Epidermal melanocyte (primary cell): ENCODE measurements around the gene NF1.

ENCODE experiments used
- DNase-seq: peaks from one replicate; pipeline ENCODE4 v3.0.0; 2011; ENCODE audit warnings: low spot score; ENCODE audit not compliant: insufficient read length

The NF1 gene

DNA sequence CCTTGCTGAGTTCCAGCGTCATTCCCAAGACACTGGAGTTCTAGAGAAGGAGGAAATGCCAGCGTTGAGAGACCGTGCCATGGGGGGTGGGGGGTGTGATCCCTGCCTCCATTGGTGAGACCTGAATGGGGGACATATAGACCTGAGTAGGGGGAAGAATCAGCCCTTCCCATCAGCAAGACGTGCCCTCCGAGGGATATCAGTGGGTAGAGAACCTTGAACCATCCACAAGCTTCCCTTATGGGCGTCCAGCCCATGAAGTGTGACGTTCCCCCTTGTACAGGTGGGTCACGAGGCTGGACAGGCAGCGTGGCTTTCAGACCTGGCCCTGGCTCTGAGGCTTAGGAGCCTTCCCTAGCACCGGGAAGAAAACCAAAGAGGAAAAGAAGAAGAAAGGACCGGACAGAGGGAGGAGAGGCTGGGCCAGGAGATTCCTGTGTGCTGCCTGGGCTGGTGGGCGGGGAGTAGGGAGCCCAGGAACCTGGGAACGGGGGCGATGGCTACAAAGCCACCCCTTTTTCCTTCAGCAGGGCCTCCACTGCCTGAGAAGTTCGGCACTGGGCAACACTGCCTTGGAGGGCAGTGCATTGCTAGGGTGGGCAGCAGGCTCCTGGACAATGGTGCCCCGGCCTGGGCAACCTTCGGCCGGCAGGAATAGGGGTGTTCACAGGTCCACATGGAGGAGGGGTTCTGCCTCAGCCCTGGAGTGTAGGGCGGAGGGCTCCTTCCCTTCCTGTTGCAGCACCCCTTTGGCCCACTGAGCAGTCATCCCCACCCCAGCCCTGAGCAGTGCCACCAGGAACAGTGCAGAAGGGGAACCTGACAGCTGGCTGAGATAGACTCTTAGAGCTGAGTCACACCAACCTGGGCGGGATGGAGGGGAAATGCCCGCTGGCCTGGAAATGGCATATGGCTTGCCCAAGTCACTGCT lies 303.9 kb downstream of the NF1 start:
- DNase-seq: no peak

GRCh38 chr17:31400481-31400950 lies 305.7 kb downstream of the NF1 start:
- DNase-seq: no peak

GRCh38 chr17:31401456-31402254 lies 306.9 kb downstream of the NF1 start:
- DNase-seq: no peak

DNA sequence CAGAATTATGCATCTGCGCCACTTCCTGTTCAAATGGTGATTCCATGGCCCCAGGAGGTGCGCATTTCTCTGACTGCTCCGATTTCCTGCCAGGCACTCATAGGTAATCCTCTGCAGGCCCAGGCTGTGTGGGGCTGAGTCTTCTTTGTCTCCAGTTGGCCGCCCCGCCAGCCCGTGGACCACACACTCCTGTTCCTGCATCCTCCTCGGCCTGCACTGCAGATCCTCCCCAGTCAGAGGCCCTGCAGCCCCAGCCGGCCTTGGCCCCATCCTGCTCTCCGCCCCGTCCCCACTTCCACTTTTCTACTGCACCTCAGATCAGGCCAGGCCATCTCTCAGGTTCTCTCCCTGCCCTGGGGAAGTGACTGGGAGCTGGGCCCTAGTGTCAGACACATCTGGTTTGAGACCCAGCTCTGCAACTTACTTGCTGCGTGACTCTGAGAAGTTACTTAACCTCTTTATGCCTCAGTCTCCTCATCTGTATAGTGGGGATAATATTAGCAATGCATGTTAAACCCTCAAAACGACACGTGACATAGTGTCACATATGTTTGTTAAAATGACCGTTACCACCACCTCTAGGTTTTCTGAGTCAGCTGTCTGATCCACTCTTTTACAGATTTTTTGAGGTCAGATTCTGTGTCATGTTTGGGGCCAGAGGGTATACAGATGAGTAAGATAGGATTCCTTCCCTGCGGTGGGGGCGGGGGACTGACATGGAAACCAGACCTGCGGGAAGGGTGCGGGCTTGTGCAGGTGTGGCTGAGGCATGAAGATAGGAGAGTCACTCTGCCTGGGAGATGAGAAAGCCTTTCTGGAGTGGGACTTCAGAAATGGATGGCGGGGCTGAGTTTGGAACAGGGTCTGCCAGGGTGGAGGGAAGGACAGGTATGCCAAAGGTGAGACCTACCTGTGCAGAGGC lies 309.5 kb downstream of the NF1 start:
- no peak for DNase-seq

GRCh38 chr17:31405890-31406371 lies 311.2 kb downstream of the NF1 start:
- DNase-seq: no peak

DNA sequence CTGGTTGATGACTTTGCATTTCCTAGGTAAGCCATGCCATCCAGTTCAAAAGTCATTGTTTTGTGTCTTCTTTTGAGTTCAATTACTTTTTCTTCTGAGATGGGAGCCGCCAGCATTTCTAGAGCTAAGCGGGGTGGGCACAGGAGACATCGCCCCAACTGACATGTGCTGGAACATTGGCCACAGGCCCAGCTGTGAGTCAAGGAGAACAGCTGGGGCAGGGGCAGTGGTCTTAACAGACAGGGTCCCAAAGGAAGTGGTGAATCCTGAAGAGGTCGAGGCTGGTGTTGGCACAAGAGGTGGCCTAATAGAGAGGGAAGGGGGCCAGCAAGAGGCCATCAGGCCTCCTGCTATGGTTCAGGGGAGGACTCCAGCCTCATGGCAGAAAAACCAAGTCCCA lies 313.8 kb downstream of the NF1 start:
- no peak for DNase-seq

GRCh38 chr17:31411707-31412285 lies 317.0 kb downstream of the NF1 start:
- DNase-seq: no peak

- DNase-seq: no peak
Measured at GRCh38 chr17:31412511-31412910, 317.7 kb downstream of the NF1 start.

DNA sequence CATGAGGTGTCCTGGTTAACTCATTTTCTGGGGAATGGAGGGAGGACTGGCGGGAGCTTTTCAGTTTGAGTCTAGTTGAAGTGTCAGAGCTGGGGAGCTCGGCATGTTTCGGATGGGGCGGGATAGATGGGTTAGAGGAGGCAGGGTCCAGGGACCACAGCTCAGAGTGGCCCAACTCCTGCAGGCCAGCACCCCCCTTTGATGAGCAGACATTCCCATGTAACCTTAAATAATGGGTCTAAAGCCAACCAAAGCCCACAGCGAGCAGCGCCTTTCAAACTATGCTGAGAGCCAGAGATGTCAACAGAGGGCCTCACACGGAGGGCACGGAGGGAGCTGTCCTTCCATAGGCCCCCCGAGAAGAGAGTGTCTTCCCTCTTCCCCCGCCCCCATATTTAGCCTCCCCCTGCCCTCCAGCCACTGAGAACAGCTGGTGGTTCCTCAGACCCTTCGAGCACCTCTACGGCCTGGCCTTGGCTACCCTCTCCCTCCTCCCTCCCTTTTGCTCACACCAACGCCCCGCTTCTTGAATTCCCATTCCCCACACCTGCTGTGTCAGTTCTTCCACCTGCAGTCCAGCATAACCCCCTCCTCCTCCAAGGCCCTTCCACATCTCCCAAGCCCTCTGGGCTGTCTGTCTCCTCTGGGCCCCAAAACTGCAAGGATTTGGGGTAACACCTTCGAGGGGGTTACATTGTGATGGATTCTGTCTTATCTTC lies 318.5 kb downstream of the NF1 start:
- DNase-seq: no peak

DNA sequence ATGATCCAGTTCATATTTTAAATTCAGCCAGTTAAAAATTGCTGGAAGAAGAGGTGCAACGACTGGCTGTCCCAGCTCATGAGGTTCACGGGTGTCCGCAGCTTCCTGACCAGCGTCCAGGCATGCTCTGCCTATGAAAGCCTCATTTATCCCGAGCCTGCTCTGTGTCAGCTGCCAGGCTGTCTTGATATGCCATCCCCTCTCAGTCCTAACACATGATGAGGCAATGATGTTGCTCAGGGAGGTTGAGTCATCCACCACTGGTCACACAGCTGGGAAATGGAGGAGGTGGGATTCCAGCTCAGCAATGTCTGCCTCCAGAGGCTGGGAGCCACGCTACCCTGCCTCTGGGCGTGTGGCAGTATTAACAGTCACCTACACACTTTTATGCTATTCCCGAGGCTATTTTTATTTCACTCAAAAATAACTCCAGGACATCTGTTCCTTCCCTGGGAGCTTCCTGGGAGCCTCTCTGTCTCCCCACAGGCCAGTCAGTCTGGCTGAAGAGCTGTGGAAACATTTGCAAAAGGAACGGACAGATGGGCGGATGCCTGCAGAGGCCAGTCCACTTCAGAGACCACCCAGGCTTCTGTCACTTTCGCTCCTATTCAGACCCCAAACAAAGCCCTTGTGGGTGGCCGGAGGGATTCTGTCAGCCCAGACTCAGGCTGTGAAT lies 319.2 kb downstream of the NF1 start:
- DNase-seq: peak; percentile 82

- no peak for DNase-seq
Measured at GRCh38 chr17:31414550-31414918, 319.8 kb downstream of the NF1 start.

GRCh38 chr17:31415004-31415454 lies 320.3 kb downstream of the NF1 start:
- DNase-seq: no peak

DNA sequence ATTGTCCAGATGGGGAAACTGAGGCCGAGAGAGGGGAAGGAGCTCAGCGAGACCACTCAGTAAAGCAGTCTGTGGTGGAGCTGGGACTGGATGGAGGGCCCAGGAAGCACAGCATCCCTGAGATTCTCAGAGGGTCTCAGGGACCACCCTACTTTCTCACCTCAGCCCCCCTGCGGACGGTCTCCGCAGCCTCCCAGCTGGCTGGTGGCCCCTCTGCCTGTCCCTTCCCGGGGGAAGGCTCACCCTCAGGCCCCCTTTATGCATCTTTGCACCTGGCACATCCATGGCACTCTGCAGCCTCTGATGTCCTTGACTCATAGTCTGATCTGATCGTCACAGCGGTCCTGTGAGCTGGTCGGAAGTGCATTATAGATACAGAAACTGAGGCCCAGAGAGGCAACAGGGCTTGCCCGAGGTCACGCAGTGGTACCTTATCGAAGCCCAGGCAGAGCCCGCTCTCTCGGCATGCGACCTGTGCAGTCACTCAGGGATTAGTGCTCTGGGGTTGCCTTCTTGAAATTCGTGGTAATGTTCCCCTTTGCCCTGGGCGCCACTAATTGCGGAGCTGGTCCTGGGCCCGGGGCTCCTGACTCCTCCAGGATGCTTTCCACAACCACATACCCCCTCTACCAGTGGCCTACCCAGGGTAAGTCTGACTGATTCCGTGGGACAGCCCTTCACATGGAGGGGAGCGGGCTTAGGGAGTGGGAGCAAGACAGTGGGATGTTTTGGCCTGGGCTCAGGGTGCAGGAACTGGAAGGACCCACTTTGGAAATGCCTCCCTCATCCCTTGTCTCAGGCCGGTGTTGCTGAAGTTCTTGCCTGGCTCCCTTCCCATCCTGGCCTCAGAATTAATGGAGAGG lies 321.1 kb downstream of the NF1 start:
- no peak for DNase-seq

GRCh38 chr17:31416503-31416923 lies 321.7 kb downstream of the NF1 start:
- DNase-seq: no peak

DNA sequence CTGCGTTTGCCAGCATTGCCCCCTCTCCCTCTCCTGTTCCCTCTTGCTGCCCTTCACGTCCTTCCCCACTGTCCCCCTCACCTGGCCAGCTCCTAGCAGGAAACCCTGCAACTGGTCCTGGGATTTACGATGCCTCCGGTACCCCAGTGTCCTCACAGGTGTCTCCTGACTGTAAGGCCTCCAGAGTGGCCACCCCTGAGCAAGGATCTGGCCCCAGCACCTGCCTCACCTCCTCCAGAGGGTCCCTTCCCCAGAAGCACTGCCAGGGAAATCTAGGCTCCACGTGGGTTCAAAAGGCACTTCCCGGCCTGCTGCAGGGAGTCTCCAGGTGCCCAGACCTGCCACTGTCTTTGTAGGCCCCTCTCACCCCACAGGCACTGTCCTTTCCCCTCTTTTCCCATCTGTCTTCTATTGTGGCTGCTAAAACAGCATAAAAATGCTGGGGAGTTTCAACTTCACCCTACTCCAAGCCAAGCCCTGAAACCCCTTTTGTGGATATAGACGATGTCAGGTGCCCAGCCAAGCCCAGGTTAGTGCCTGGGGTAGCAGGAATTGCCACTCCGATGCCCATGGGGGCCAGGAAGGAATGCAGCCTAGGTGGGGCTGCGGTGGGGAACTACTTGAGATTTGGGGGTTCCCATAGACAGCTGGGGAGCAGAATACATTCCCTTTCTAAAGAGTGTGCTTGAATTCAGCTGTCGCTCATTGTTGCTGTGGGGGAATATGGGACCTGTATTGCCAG lies 322.4 kb downstream of the NF1 start:
- DNase-seq: no peak

DNA sequence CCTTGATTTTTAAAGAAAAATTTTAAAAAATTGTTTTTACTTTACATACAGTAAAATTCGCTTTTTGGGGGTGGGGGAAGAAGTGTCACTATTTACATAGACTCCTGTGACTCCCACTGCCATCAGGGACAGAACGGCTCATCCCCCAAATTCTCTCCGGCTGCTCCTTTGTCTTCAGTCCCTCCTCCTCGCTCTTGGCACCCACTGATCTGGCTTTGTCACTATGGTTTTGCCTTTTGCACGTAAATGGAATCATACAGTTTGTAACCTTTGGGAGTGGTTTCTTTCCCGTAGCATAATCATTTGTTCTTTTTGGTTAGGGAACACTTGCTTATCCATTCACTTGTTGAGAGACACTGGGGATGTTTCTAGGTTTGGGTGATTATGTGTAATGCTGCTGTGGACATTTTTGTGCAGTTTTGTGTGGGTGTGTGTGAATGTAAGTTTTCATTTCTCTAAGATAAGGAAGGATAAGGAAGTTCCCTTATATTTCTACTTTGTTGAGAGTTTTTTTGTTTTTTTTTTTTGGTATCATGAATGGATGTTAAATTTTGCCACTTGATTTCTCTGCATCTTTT lies 324.1 kb downstream of the NF1 start:
- DNase-seq: no peak

DNA sequence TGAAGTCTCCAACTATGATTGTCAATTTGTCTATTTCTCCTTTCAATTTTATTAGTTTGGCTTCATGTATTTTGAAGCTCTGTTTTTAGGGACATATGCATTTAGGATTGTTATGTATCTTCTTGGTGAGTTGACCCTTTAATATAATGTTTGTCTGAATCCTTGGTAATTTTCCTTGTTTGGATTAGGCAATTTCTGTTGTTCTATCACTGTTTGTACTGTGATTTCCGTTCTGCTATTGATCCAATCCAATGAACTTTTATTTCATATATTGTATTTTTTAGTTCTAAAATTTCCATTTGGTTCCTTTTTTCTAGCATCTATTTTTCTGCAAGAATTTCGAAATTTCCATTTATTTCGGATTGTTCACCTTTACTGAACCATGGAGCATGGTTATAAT lies 327.7 kb downstream of the NF1 start:
- DNase-seq: no peak

DNA sequence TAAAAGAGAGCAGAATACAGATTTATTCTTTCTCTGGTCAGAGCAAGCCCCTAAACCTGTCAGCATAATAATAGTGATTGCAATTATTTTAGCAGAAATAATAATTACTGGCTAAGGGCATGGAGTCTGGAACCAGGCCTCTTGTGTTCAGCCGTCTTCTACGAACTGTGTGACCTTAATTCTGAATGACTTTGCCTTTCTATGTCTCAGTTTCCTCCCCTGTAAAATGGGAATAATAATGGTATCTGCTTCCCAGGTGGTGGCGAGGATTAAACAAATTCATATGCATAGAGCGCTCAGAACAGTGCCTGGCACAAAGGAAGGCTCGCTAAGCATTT lies 330.1 kb downstream of the NF1 start:
- no peak for DNase-seq
